ENCODE measurements around the gene HIVEP1.

Gene HIVEP1

GRCh38 chr6:11977738-11978137, 34.4 kb upstream of the HIVEP1 start:
- TF ChIP-seq, protein P1, sequence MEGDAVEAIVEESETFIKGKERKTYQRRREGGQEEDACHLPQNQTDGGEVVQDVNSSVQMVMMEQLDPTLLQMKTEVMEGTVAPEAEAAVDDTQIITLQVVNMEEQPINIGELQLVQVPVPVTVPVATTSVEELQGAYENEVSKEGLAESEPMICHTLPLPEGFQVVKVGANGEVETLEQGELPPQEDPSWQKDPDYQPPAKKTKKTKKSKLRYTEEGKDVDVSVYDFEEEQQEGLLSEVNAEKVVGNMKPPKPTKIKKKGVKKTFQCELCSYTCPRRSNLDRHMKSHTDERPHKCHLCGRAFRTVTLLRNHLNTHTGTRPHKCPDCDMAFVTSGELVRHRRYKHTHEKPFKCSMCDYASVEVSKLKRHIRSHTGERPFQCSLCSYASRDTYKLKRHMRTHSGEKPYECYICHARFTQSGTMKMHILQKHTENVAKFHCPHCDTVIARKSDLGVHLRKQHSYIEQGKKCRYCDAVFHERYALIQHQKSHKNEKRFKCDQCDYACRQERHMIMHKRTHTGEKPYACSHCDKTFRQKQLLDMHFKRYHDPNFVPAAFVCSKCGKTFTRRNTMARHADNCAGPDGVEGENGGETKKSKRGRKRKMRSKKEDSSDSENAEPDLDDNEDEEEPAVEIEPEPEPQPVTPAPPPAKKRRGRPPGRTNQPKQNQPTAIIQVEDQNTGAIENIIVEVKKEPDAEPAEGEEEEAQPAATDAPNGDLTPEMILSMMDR (IDR thresholded peaks at IDR 0.05), result no peak

DNA sequence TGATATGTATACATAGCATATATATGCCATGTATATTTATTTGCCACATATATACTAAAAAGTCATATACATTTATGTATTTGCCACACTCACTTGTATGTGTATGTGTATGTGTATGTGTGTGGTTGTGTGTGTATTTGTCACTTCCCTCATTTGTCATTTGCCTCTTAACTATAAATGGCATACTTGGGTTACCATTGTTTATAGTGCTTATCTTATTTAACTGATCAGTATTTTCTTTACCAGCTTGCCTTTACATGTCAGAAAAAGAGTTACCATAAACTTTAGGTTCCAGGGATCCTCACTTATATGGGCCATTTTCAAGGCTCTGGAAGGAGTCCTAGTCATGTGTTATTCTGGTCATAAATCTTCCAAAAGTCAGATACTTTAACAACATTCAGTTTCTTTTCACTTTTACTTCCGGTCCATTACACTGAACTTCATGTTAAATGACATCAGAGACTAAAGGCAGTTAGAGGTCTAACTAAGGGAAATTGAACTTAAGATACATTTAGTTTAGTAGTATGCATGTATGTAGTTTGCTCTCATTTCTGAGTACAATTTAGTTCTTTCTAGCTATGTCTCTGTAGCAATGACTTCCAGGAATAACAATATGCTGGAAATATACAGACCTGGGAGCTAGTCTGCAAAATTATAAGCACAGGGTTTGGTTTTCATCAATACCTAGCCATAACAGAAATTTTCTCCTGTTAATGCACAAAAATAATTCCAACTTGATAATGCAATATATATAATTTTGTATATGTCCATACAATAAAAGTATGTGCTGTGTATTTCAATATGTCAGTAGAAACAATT, 33.7 kb upstream of the HIVEP1 start:
- TF ChIP-seq, protein P1 (IDR thresholded peaks at IDR 0.05), result no peak

DNA sequence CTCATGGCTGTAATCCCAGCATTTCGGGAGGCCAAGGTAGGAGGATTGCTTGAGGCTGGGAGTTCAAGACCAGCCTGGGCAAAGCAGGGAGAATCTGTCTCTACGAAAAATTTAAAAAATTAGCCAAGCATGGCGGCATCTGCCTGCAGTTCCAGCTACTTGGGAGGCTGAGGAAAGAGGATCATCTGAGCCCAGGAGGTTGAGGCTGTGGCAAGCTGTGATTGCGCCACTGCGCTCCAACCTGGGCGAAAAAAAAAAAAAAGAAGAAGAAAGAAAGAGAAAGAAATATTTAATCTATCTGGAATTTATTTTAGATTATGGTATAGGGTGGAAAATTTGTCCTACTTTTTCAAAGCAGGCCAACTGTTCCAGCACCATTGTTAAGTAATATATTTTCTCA, 32.2 kb upstream of the HIVEP1 start:
- TF ChIP-seq, protein P1 (IDR thresholded peaks at IDR 0.05), result no peak

DNA sequence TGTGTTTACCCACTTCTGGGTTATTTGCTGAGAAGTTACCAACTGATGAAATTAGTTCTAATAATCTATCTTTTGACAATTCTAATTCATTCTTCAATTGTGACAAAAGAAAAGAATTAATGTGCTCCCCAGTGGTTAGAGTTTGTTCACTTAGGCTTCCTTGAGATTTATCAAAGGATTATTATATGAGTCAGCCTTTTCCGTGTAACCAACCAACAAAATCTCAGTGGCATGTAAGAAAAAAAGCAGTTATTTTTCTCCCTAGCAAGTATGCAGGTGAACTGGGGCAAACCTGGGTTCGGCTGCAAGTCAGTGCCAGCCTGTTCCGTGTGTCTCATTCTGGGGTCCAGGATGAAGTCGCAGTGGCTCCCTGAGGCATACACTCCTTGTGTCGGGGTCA, 28.8 kb upstream of the HIVEP1 start:
- TF ChIP-seq, protein P1 (IDR thresholded peaks at IDR 0.05), result no peak

- TF ChIP-seq, protein P1 (IDR thresholded peaks at IDR 0.05), result no peak
Observed at GRCh38 chr6:11987386-11987785, 24.7 kb upstream of the HIVEP1 start.

DNA sequence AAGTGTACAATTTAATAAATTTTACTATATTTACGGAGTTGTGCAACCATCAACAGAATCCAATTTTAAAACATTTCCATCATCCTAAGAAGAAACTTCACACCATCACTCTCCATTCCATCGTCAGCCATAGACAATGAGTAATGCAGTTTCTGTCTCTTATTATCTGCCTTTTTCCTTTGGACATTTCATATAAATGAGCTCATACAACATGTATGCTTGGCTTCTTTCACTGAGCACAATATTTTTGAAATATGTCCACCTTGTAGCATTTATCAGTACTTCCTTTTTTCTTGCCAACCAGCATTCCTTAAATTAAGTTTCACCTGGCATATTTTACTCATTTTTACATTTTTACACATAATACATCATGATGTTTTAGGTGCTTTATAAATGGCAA, 22.7 kb upstream of the HIVEP1 start:
- TF ChIP-seq, protein P1 (IDR thresholded peaks at IDR 0.05), result no peak

DNA sequence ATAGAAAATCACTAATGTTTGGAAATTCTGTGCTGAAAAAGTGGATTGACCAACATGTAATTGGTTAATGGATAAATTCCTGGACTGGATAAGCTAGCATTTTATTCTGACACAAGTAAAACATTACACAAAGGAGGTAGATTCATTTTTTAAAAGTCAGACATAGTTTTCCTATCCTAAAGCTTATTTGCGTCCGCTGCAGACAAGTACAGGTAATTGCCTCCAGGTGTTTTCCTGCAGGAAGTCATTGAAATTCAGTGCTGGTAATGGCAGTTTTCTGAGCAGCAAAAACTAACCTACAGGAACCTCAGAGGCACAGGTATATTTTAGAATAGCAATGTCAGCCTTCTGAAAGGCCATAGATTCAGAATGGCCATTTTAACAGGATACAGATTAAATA, 20.0 kb upstream of the HIVEP1 start:
- TF ChIP-seq, protein P1 (IDR thresholded peaks at IDR 0.05), result no peak
